ENCODE results near the gene ELK4. TPM values are rescaled to one million over a fixed set of nuclear protein-coding genes. Genes with fewer than 3 reads are reported as not detected.

Gene ELK4
- total RNA-seq, 1 experiment from 2014 or later: 31.2 TPM

DNA sequence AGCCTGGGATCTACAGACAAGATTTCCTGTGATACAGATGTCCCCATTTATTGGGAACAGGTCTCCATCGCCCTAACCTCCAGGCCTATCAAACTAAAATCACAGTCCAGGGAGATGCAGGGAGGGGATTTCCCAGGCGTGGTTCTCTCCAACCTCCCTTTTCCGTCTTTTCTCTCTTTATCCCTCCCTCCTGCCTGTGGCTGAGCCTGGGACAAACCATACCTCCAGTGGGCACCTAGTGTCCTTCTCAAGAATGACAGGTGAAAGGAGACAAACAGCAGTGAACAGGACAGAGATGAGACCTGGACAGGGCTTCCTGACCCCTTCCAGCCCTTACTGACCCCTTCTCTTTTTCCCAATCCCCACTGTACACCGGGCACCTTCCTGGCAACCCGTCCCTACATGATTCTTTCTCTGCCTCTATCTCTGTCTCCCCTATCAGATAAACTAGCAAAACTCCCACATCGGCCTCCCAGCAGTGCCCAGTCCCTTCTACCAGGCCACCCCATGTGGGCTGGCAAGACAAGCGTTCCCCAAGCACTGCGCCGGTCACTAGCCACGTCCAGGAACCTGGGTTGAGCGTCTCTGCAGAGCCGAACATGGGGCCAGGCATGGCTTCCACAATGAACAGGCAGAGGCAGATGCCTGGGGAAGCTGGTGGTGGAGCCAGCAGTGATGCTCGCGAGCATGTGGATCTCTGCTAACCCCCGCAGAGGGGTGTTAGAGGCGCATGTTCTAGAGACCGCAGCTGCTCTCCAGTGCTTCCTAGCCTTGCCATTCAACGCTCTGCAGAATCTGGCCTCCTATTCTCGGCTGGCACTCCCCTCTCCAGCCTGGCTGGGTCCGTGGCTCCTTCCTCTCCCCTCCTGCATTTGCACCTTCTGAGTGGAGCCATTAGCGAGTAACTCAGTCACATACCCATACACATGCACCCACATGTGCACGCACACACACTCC lies 54.7 kb downstream of the ELK4 start:
- peaks cover 76% of the 10 kb centered on the region for H3K27me3 Mint-ChIP-seq (ENCODE audit: low read depth)
- Histone ChIP-seq H3K27me3 (ENCODE audit: insufficient read depth, low read length) (no peaks in the 10 kb centered on the region; the same call in 1 of the 2 replicates), H3K14ac (ENCODE audit: insufficient read depth, low read length) (no peak overlapping the region; the same call in 1 of the 2 replicates)

More for the DNA sequence above, 54.7 kb downstream of the ELK4 start:
- Histone ChIP-seq H4K91ac (ENCODE audit: insufficient read length, low read depth, low read length) (no peak overlapping the region), H3K18ac (ENCODE audit: insufficient read length, low read depth, low read length) (no peak overlapping the region), H3K4me1 (ENCODE audit: insufficient read depth, low read length) (no peaks in the 10 kb centered on the region; the same call in 1 of the 2 replicates), H2BK12ac (ENCODE audit: insufficient read length, low read depth, low read length) (no peak overlapping the region), H2BK20ac (ENCODE audit: low read depth, low read length, poor library complexity, severe bottlenecking) (no peak overlapping the region), H3T11ph (ENCODE audit: low read length) (no peak overlapping the region), H3K56ac (ENCODE audit: insufficient read length, low read depth, low read length) (no peak overlapping the region), H3K4me2 (ENCODE audit: insufficient read depth, insufficient read length, low read length) (no peak overlapping the region), H3K9ac (ENCODE audit: extremely low read depth, insufficient read length, low read length) (no peak overlapping the region), H2BK15ac (ENCODE audit: low read depth, low read length) (no peak overlapping the region), H4K20me1 (ENCODE audit: control insufficient read depth, insufficient read depth, insufficient read length) (no peaks in the 10 kb centered on the region), H4K5ac (ENCODE audit: insufficient read length, low read depth, low read length) (no peak overlapping the region), H3K79me2 (ENCODE audit: insufficient read depth, low read length) (no peaks in the 10 kb centered on the region), H3K79me1 (ENCODE audit: insufficient read depth, low read depth, low read length, poor library complexity, severe bottlenecking) (no peaks in the 10 kb centered on the region), H4K8ac (replicated peaks; ENCODE audit: insufficient read length, low read depth, low read length) (peak overlapping the region; percentile 22), H3K23ac (ENCODE audit: insufficient read length, low read depth, low read length) (no peak overlapping the region), H2AFZ (ENCODE audit: low read length) (no peak overlapping the region), H2AK5ac (ENCODE audit: insufficient read length, low read length) (no peak overlapping the region), H3K4ac (ENCODE audit: low read depth, low read length) (no peak overlapping the region), H2BK5ac (ENCODE audit: insufficient read length, low read length) (no peak overlapping the region), H2BK120ac (ENCODE audit: low read depth, low read length, poor library complexity, severe bottlenecking) (no peak overlapping the region), H3K27ac (ENCODE audit: insufficient read length, low read depth, low read length) (no peak overlapping the region), H3K9me3 (ENCODE audit: control insufficient read depth, low read depth, low read length) (no peaks in the 10 kb centered on the region), H3K23me2 (ENCODE audit: insufficient read length, low read depth, low read length, poor library complexity, severe bottlenecking) (no peaks in the 10 kb centered on the region)
- H3K27ac Mint-ChIP-seq: no peak overlapping the region; a peak in 1 of 7 replicates
- H3K4me3 Mint-ChIP-seq: no peak overlapping the region; a peak in 1 of 5 replicates
- H3K9me3 Mint-ChIP-seq: no peaks in the 10 kb centered on the region
- peaks cover 22 to 31% of the 10 kb centered on the region in 2 experiments for H3K4me1 Mint-ChIP-seq
- DNase-seq: peak; percentile 27
- no peaks in the 10 kb centered on the region for H3K36me3 Mint-ChIP-seq (ENCODE audit: insufficient read depth in 1 of 3, low read depth in 3 of 3)
- TF ChIP-seq, protein P1, sequence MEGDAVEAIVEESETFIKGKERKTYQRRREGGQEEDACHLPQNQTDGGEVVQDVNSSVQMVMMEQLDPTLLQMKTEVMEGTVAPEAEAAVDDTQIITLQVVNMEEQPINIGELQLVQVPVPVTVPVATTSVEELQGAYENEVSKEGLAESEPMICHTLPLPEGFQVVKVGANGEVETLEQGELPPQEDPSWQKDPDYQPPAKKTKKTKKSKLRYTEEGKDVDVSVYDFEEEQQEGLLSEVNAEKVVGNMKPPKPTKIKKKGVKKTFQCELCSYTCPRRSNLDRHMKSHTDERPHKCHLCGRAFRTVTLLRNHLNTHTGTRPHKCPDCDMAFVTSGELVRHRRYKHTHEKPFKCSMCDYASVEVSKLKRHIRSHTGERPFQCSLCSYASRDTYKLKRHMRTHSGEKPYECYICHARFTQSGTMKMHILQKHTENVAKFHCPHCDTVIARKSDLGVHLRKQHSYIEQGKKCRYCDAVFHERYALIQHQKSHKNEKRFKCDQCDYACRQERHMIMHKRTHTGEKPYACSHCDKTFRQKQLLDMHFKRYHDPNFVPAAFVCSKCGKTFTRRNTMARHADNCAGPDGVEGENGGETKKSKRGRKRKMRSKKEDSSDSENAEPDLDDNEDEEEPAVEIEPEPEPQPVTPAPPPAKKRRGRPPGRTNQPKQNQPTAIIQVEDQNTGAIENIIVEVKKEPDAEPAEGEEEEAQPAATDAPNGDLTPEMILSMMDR (conservative IDR thresholded peaks at IDR 0.05): no peak
- WGBS (ENCODE audit: extremely low coverage, insufficient read length, low lambda C conversion rate): no CpG with 5 or more reads among the region's 22 CpGs
